ENCODE data around the gene PPP2R2B. TPM values are rescaled to one million over a fixed set of nuclear protein-coding genes. Genes with fewer than 3 reads are reported as not detected.

The PPP2R2B gene
- total RNA-seq, 1 donor, result not detected

GRCh38 chr5:146632620-146633322 lies 245.8 kb downstream of the PPP2R2B start:
- Histone ChIP-seq H3K4me2 (ENCODE audit: insufficient read depth, low read length) (no peak overlapping the region), H3K27me3 (ENCODE audit: insufficient read depth, low read length) (no peaks in the 10 kb centered on the region), H3K79me2 (ENCODE audit: insufficient read depth, low read length) (no peaks in the 10 kb centered on the region), H4K20me1 (ENCODE audit: insufficient read depth, low read length) (no peaks in the 10 kb centered on the region), H3K27ac (ENCODE audit: low read depth, low read length) (no peak overlapping the region), H3K9me3 (ENCODE audit: low read depth, low read length) (no peaks in the 10 kb centered on the region), H3K4me1 (ENCODE audit: insufficient read depth, low read length) (no peaks in the 10 kb centered on the region), H2AFZ (ENCODE audit: low read length) (no peak overlapping the region), H3K4me3 (ENCODE audit: insufficient read depth, low read length) (no peak overlapping the region), H3K36me3 (ENCODE audit: insufficient read depth, low read length) (no peaks in the 10 kb centered on the region)
- TF ChIP-seq CTCF (IDR thresholded peaks at IDR 0.05; ENCODE audit: extremely low read depth, low read depth, low read length), result no peak
- no peak for DNase-seq (ENCODE audit: insufficient read length, low spot score, missing footprints)

GRCh38 chr5:146630472-146630871 lies 248.1 kb downstream of the PPP2R2B start:
- DNase-seq (ENCODE audit: insufficient read length, low spot score, missing footprints), result no peak
- Histone ChIP-seq H3K79me2 (ENCODE audit: insufficient read depth, low read length) (no peaks in the 10 kb centered on the region), H4K20me1 (ENCODE audit: insufficient read depth, low read length) (no peaks in the 10 kb centered on the region), H3K4me3 (ENCODE audit: insufficient read depth, low read length) (no peak overlapping the region), H3K4me1 (ENCODE audit: insufficient read depth, low read length) (no peaks in the 10 kb centered on the region), H2AFZ (ENCODE audit: low read length) (no peak overlapping the region), H3K9me3 (ENCODE audit: low read depth, low read length) (no peaks in the 10 kb centered on the region), H3K27ac (ENCODE audit: low read depth, low read length) (no peak overlapping the region), H3K36me3 (ENCODE audit: insufficient read depth, low read length) (no peaks in the 10 kb centered on the region), H3K4me2 (ENCODE audit: insufficient read depth, low read length) (no peak overlapping the region), H3K27me3 (ENCODE audit: insufficient read depth, low read length) (no peaks in the 10 kb centered on the region)
- TF ChIP-seq CTCF (IDR thresholded peaks at IDR 0.05; ENCODE audit: extremely low read depth, low read depth, low read length), result no peak

GRCh38 chr5:146628950-146629349 lies 249.6 kb downstream of the PPP2R2B start:
- no peak for TF ChIP-seq CTCF (IDR thresholded peaks at IDR 0.05; ENCODE audit: extremely low read depth, low read depth, low read length)
- Histone ChIP-seq H3K4me2 (ENCODE audit: insufficient read depth, low read length) (no peak overlapping the region), H3K9me3 (ENCODE audit: low read depth, low read length) (no peaks in the 10 kb centered on the region), H3K27me3 (ENCODE audit: insufficient read depth, low read length) (no peaks in the 10 kb centered on the region), H3K4me3 (ENCODE audit: insufficient read depth, low read length) (no peak overlapping the region), H3K36me3 (ENCODE audit: insufficient read depth, low read length) (no peaks in the 10 kb centered on the region), H4K20me1 (ENCODE audit: insufficient read depth, low read length) (no peaks in the 10 kb centered on the region), H3K4me1 (ENCODE audit: insufficient read depth, low read length) (no peaks in the 10 kb centered on the region), H3K27ac (ENCODE audit: low read depth, low read length) (no peak overlapping the region), H2AFZ (ENCODE audit: low read length) (no peak overlapping the region), H3K79me2 (ENCODE audit: insufficient read depth, low read length) (no peaks in the 10 kb centered on the region)
- no peak for DNase-seq (ENCODE audit: insufficient read length, low spot score, missing footprints)

GRCh38 chr5:146626936-146627335 lies 251.6 kb downstream of the PPP2R2B start:
- no peak for DNase-seq (ENCODE audit: insufficient read length, low spot score, missing footprints)
- TF ChIP-seq CTCF (IDR thresholded peaks at IDR 0.05; ENCODE audit: extremely low read depth, low read depth, low read length), result no peak
- no peaks in the 10 kb centered on the region for H3K9me3 ChIP-seq (ENCODE audit: low read depth, low read length)

More at GRCh38 chr5:146626936-146627335, 251.6 kb downstream of the PPP2R2B start:
- Histone ChIP-seq H3K79me2 (ENCODE audit: insufficient read depth, low read length) (no peaks in the 10 kb centered on the region), H3K27ac (ENCODE audit: low read depth, low read length) (no peak overlapping the region), H3K4me2 (ENCODE audit: insufficient read depth, low read length) (no peak overlapping the region), H3K4me1 (ENCODE audit: insufficient read depth, low read length) (no peaks in the 10 kb centered on the region), H4K20me1 (ENCODE audit: insufficient read depth, low read length) (no peaks in the 10 kb centered on the region), H3K4me3 (ENCODE audit: insufficient read depth, low read length) (no peak overlapping the region), H3K27me3 (ENCODE audit: insufficient read depth, low read length) (no peaks in the 10 kb centered on the region), H3K36me3 (ENCODE audit: insufficient read depth, low read length) (no peaks in the 10 kb centered on the region), H2AFZ (ENCODE audit: low read length) (no peak overlapping the region)

All from osteoblast (primary cell).